SK-N-SH (cell line): ENCODE data around the gene THBS3. TPM values are rescaled to one million over a fixed set of nuclear protein-coding genes. Genes with fewer than 3 reads are reported as not detected.

ENCODE experiments used
- FOSL2 ChIP-seq: IDR thresholded peaks from 2 replicates; pipeline ENCODE4 v1.4.0; 2012; ENCODE audit warnings: low read depth, mild to moderate bottlenecking, moderate library complexity, borderline replicate concordance
- GABPA ChIP-seq: IDR thresholded peaks from 2 replicates; pipeline ENCODE4 v1.4.0; 2012; ENCODE audit warnings: low read depth, mild to moderate bottlenecking
- MEF2A ChIP-seq: IDR thresholded peaks from 2 replicates; pipeline ENCODE4 v1.4.0; 2012; ENCODE audit warnings: low read depth, borderline replicate concordance
- NFIC ChIP-seq: IDR thresholded peaks from 2 replicates; pipeline ENCODE4 v1.4.0; 2012; ENCODE audit warnings: borderline replicate concordance
- POLR2AphosphoS5 ChIP-seq: IDR thresholded peaks from 2 replicates; pipeline ENCODE4 v1.6.1; 2012; ENCODE audit warnings: low read depth, low read length
- RAD21 ChIP-seq: IDR thresholded peaks from 2 replicates; pipeline ENCODE4 v1.6.1; 2012; ENCODE audit warnings: mild to moderate bottlenecking, low read length
- RCOR1 ChIP-seq: fragments of 150-350 bp; IDR thresholded peaks from 2 replicates; pipeline ENCODE4 v1.6.1; 2017; ENCODE audit warnings: antibody characterized with exemption, low read length
- RXRA ChIP-seq: IDR thresholded peaks from 2 replicates; pipeline ENCODE4 v1.4.0; 2012; ENCODE audit warnings: low read depth, mild to moderate bottlenecking, borderline replicate concordance
- SIN3A ChIP-seq: IDR thresholded peaks from 2 replicates; pipeline ENCODE4 v1.6.1; 2012; ENCODE audit warnings: low read depth, mild to moderate bottlenecking, low read length, moderate library complexity, borderline replicate concordance
- SMC3 ChIP-seq: IDR thresholded peaks from 2 replicates; pipeline ENCODE4 v1.6.1; 2012; ENCODE audit warnings: low read depth, low read length, improper control_type of control experiment
- YY1 ChIP-seq: IDR thresholded peaks from 2 replicates; pipeline ENCODE4 v1.4.0; 2012; ENCODE audit warnings: low read depth, mild to moderate bottlenecking
- polyA plus RNA-seq, 3 experiments: library from polyadenylated mRNA; depleted of rRNA; stranded (reverse); fragments of >200 nt; gene quantifications; 2 replicates each; pipeline ENCODE4 v1.2.3, GENCODE V29; 2012
- TF ChIP-seq, protein P1 (sequence below): IDR thresholded peaks from 2 replicates; pipeline ENCODE4 v1.6.1; 2012; ENCODE audit warnings: mild to moderate bottlenecking, low read depth, low read length, moderate library complexity
- TF ChIP-seq, protein P2 (sequence below): IDR thresholded peaks from 2 replicates; pipeline ENCODE4 v1.4.0; 2012; ENCODE audit warnings: low read depth
- TF ChIP-seq, protein P3 (sequence below): fragments of 200-600 bp; sonication (generic); IDR thresholded peaks from 2 replicates; pipeline ENCODE4 v1.6.1; 2017; ENCODE audit warnings: antibody characterized with exemption, mild to moderate bottlenecking, moderate library complexity
- TF ChIP-seq, protein P4 (sequence below): IDR thresholded peaks from 2 replicates; pipeline ENCODE4 v1.4.0; 2012; ENCODE audit warnings: low read depth, borderline replicate concordance
- TF ChIP-seq, protein P5 (sequence below): fragments of 150-350 bp; IDR thresholded peaks from 2 replicates; pipeline ENCODE4 v1.6.1; 2017; ENCODE audit warnings: antibody characterized with exemption, low read length, low read depth, borderline replicate concordance
- TF ChIP-seq, protein P6 (sequence below): fragments of 150-350 bp; IDR thresholded peaks from 2 replicates; pipeline ENCODE4 v1.6.1; 2016; ENCODE audit warnings: mild to moderate bottlenecking, low read depth, low read length

The THBS3 gene
- polyA plus RNA-seq, 1 of the 3 experiments (the other 2 are of a cell fraction) = 124 TPM

DNA sequence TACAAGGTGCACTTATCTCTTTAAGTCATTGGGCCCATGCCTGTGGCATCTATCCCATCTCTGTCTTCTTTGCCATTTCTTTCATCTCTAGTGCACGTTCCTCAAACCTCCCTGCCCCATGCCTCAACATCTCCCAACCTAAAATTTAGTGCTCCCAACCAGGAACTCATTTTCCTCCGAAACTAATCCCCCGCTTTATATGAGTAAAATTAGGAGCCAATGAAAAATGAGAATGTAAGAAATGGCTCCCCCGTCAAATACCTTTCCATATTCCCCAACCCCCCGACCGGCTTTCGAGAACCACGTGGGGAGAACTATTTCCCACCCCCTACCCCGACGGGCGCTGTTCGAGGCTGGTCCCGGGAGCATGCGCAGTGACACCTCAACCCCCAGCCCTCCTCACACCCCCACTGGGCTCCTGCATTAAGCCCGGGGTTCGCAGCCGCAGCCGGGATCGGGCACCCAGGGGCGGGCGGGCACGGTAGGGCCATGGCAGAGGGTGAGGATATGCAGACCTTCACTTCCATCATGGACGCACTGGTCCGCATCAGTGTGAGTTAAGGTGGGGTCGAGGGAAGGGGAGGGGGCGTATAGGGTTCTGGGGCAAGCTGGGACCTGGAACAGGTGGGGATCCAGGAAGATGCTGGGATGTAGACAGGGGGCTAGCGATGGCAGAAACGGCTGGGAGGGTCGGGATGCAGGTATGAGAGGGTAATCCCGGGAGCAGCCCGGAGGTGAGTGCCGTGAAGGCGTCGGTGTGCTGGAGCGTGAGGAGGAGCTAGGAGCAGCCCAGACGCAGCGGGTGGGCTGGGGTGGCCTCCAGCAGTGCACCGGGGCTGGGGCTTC, 34.0 kb downstream of the THBS3 start, which contains the start of gene TRIM46 (continued):
- TF ChIP-seq, protein P1, sequence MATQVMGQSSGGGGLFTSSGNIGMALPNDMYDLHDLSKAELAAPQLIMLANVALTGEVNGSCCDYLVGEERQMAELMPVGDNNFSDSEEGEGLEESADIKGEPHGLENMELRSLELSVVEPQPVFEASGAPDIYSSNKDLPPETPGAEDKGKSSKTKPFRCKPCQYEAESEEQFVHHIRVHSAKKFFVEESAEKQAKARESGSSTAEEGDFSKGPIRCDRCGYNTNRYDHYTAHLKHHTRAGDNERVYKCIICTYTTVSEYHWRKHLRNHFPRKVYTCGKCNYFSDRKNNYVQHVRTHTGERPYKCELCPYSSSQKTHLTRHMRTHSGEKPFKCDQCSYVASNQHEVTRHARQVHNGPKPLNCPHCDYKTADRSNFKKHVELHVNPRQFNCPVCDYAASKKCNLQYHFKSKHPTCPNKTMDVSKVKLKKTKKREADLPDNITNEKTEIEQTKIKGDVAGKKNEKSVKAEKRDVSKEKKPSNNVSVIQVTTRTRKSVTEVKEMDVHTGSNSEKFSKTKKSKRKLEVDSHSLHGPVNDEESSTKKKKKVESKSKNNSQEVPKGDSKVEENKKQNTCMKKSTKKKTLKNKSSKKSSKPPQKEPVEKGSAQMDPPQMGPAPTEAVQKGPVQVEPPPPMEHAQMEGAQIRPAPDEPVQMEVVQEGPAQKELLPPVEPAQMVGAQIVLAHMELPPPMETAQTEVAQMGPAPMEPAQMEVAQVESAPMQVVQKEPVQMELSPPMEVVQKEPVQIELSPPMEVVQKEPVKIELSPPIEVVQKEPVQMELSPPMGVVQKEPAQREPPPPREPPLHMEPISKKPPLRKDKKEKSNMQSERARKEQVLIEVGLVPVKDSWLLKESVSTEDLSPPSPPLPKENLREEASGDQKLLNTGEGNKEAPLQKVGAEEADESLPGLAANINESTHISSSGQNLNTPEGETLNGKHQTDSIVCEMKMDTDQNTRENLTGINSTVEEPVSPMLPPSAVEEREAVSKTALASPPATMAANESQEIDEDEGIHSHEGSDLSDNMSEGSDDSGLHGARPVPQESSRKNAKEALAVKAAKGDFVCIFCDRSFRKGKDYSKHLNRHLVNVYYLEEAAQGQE = no peak
- TF ChIP-seq, protein P2, sequence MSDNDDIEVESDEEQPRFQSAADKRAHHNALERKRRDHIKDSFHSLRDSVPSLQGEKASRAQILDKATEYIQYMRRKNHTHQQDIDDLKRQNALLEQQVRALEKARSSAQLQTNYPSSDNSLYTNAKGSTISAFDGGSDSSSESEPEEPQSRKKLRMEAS = peak; percentile 91
- TF ChIP-seq GABPA (no peak), YY1 (no peak), MEF2A (no peak), FOSL2 (no peak), NFIC (no peak), RAD21 (no peak), POLR2AphosphoS5 (0 out of 2 replicates have a peak, but pooled peaks have one; percentile 23), SIN3A (peak; percentile 41; the same call in 1 of the 2 replicates), SMC3 (no peak), RCOR1 (no peak), RXRA (no peak)
- TF ChIP-seq, protein P3, sequence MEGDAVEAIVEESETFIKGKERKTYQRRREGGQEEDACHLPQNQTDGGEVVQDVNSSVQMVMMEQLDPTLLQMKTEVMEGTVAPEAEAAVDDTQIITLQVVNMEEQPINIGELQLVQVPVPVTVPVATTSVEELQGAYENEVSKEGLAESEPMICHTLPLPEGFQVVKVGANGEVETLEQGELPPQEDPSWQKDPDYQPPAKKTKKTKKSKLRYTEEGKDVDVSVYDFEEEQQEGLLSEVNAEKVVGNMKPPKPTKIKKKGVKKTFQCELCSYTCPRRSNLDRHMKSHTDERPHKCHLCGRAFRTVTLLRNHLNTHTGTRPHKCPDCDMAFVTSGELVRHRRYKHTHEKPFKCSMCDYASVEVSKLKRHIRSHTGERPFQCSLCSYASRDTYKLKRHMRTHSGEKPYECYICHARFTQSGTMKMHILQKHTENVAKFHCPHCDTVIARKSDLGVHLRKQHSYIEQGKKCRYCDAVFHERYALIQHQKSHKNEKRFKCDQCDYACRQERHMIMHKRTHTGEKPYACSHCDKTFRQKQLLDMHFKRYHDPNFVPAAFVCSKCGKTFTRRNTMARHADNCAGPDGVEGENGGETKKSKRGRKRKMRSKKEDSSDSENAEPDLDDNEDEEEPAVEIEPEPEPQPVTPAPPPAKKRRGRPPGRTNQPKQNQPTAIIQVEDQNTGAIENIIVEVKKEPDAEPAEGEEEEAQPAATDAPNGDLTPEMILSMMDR = no peak; the same call in 1 of the 2 replicates
- TF ChIP-seq, protein P4, sequence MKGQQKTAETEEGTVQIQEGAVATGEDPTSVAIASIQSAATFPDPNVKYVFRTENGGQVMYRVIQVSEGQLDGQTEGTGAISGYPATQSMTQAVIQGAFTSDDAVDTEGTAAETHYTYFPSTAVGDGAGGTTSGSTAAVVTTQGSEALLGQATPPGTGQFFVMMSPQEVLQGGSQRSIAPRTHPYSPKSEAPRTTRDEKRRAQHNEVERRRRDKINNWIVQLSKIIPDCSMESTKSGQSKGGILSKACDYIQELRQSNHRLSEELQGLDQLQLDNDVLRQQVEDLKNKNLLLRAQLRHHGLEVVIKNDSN = peak; percentile 73; the same call in 1 of the 2 replicates
- TF ChIP-seq, protein P5, sequence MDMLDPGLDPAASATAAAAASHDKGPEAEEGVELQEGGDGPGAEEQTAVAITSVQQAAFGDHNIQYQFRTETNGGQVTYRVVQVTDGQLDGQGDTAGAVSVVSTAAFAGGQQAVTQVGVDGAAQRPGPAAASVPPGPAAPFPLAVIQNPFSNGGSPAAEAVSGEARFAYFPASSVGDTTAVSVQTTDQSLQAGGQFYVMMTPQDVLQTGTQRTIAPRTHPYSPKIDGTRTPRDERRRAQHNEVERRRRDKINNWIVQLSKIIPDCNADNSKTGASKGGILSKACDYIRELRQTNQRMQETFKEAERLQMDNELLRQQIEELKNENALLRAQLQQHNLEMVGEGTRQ = peak; percentile 14; the same call in 1 of the 2 replicates
- TF ChIP-seq, protein P6, sequence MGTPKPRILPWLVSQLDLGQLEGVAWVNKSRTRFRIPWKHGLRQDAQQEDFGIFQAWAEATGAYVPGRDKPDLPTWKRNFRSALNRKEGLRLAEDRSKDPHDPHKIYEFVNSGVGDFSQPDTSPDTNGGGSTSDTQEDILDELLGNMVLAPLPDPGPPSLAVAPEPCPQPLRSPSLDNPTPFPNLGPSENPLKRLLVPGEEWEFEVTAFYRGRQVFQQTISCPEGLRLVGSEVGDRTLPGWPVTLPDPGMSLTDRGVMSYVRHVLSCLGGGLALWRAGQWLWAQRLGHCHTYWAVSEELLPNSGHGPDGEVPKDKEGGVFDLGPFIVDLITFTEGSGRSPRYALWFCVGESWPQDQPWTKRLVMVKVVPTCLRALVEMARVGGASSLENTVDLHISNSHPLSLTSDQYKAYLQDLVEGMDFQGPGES = no peak
- TF ChIP-seq, all 33 proteins: peak for 8
